Endothelial cell of umbilical vein (primary cell): Measurements from ENCODE around the gene LARP1B. TPM values are rescaled to one million over a fixed set of nuclear protein-coding genes. Genes with fewer than 3 reads are reported as not detected.
"Not testable (repeated sequence)": the region's sequence is repeated elsewhere in the genome, so short reads cannot be mapped to it uniquely, and the experiment has no call there.

ENCODE experiments used
- BruUV-seq: library from RNA; stranded (reverse); fragments of 400-500 nt; replicated peaks from 2 replicates; lab custom pipeline; 2021; lab: Mats Ljungman, UMichigan
- CTCF ChIA-PET: fragments of 300-600, 350-600 bp; sonication (Branson Sonifier 250); formaldehyde crosslinking; loops from one replicate; lab custom pipeline; 2021; ENCODE audit warnings: antibody characterized with exemption, inconsistent platforms; lab: Charles Lee
- POLR2A ChIA-PET: fragments of 300-600, 350-600 bp; sonication (Branson Sonifier 250); formaldehyde crosslinking; loops from one replicate; lab custom pipeline; 2021; ENCODE audit warnings: antibody characterized with exemption, inconsistent platforms; lab: Charles Lee
- DNase-seq: peaks from one replicate; pipeline ENCODE4 v3.0.0-alpha.2; 2011; ENCODE audit warnings: low read depth, low spot score
- FAIRE-seq: peaks from 2 replicates; lab custom pipeline; 2011; peaks lifted over from hg19 to GRCh38; lab: Jason Lieb, UNC
- H2AFZ ChIP-seq: 2 replicates; pipeline ENCODE4 v1.6.0; 2012; ENCODE audit warnings: low read depth, low read length, control low read depth, inconsistent platforms
- H3K27ac ChIP-seq: 2 replicates; pipeline ENCODE4 v1.5.1; 2011; ENCODE audit warnings: low read depth, mild to moderate bottlenecking, control low read depth, low read length, moderate library complexity; ENCODE audit not compliant: insufficient read depth
- H3K27me3 ChIP-seq, 2 experiments: 2 replicates each; pipeline versions ENCODE4 v1.6.0 to v1.6.1; 2011; ENCODE audit warnings: low read length in 2 of 2, mixed read lengths in 1 of 2; ENCODE audit not compliant: control insufficient read depth in 2 of 2, insufficient read depth in 2 of 2
- H3K36me3 ChIP-seq, 2 experiments: 2 replicates in 1 of 2; 3 replicates in 1 of 2; pipeline ENCODE4 v1.5.1; 2011; ENCODE audit warnings: low read length in 2 of 2, mild to moderate bottlenecking in 1 of 2, moderate library complexity in 1 of 2; ENCODE audit not compliant: control insufficient read depth in 2 of 2, insufficient read depth in 2 of 2; ENCODE audit errors: extremely low read depth in 1 of 2
- H3K4me1 ChIP-seq: 3 replicates; pipeline ENCODE4 v1.5.1; 2011; ENCODE audit warnings: mild to moderate bottlenecking, low read length; ENCODE audit not compliant: control insufficient read depth, insufficient read depth; ENCODE audit errors: extremely low read depth
- H3K4me2 ChIP-seq: 2 replicates; pipeline ENCODE4 v1.6.1; 2011; ENCODE audit warnings: low read length, control low read depth, mixed read lengths; ENCODE audit not compliant: insufficient read depth
- H3K4me3 ChIP-seq, 3 experiments: fragments of 200-600 bp in 1 of 3; sonication (generic), shearing (Covaris generic) in 1 of 3; replicated peaks in 1 of 3; 2 replicates each; pipeline ENCODE4 v1.5.1; 2011 to 2016; ENCODE audit warnings: control low read depth in 3 of 3, low read length in 3 of 3, mild to moderate bottlenecking in 2 of 3, inconsistent platforms in 1 of 3, low read depth in 1 of 3, moderate library complexity in 1 of 3; ENCODE audit not compliant: insufficient read depth in 1 of 3
- H3K79me2 ChIP-seq: 2 replicates; pipeline ENCODE4 v1.6.0; 2012; ENCODE audit warnings: low read length, inconsistent platforms; ENCODE audit not compliant: control insufficient read depth, insufficient read depth
- H3K9ac ChIP-seq: replicated peaks from 2 replicates; pipeline ENCODE3; 2011; ENCODE audit warnings: low read length, control low read depth; ENCODE audit not compliant: insufficient read depth; ENCODE audit errors: extremely low read depth
- H3K9me1 ChIP-seq: replicated peaks from 3 replicates; pipeline ENCODE4 v1.6.0; 2011; ENCODE audit warnings: mild to moderate bottlenecking, low read length; ENCODE audit not compliant: control insufficient read depth, insufficient read depth; ENCODE audit errors: extremely low read depth
- H3K9me3 ChIP-seq: replicated peaks from 2 replicates; pipeline ENCODE4 v1.5.1; 2012; ENCODE audit warnings: low read length, inconsistent platforms; ENCODE audit not compliant: control insufficient read depth, insufficient read depth
- H4K20me1 ChIP-seq: replicated peaks from 2 replicates; pipeline ENCODE3; 2011; ENCODE audit warnings: mild to moderate bottlenecking, low read length; ENCODE audit not compliant: control insufficient read depth, insufficient read depth; ENCODE audit errors: extremely low read depth
- CTCF ChIP-seq, 2 donors: IDR thresholded peaks; 1 replicate in 1 of 2; 2 replicates in 1 of 2; pipeline ENCODE4 v1.5.1; 2011; ENCODE audit warnings: low read length in 2 of 2, mild to moderate bottlenecking in 2 of 2, moderate library complexity in 2 of 2, control low read depth in 1 of 2, inconsistent platforms in 1 of 2, low read depth in 1 of 2; ENCODE audit not compliant: insufficient read depth in 1 of 2; ENCODE audit errors: extremely low read depth in 1 of 2
- EZH2 ChIP-seq: IDR thresholded peaks from 2 replicates; pipeline ENCODE4 v1.6.1; 2012; ENCODE audit warnings: borderline replicate concordance, low read depth, mild to moderate bottlenecking, moderate library complexity, low read length, inconsistent platforms; ENCODE audit not compliant: severe bottlenecking
- FOS ChIP-seq: IDR thresholded peaks from 2 replicates; pipeline ENCODE4 v1.6.1; 2011; ENCODE audit warnings: mild to moderate bottlenecking, low read length, moderate library complexity, borderline replicate concordance; ENCODE audit not compliant: insufficient read depth
- GATA2 ChIP-seq: IDR thresholded peaks from 2 replicates; pipeline ENCODE4 v1.7.0; 2011; ENCODE audit warnings: low read depth, mild to moderate bottlenecking, moderate library complexity, mixed read lengths, low read length; ENCODE audit not compliant: insufficient read length, insufficient read depth
- JUN ChIP-seq: IDR thresholded peaks from 2 replicates; pipeline ENCODE4 v1.6.1; 2011; ENCODE audit warnings: borderline replicate concordance, low read depth; ENCODE audit not compliant: insufficient read length, insufficient read depth
- MAX ChIP-seq: IDR thresholded peaks from 2 replicates; pipeline ENCODE4 v1.6.1; 2011; ENCODE audit not compliant: insufficient read depth, insufficient read length
- MYC ChIP-seq: IDR thresholded peaks from one replicate; pipeline ENCODE4 v1.6.1; 2011; ENCODE audit warnings: mild to moderate bottlenecking, low read depth, low read length
- POLR2A ChIP-seq: IDR thresholded peaks from 2 replicates; pipeline ENCODE4 v1.6.1; 2012; ENCODE audit warnings: low read depth, mild to moderate bottlenecking, control low read depth, low read length
- POLR2AphosphoS5 ChIP-seq: IDR thresholded peaks from 2 replicates; pipeline ENCODE4 v1.6.1; 2012; ENCODE audit warnings: low read depth, mild to moderate bottlenecking, control low read depth, low read length, moderate library complexity; ENCODE audit not compliant: insufficient read depth
- dilution Hi-C: fragments of 300-500 bp; cut with MboI; formaldehyde crosslinking; loops from one replicate; pipeline ENCODE4 v1.15.0; 2019; ENCODE audit warnings: low sequenced_read_pairs; ENCODE audit not compliant: extremely low pct_ligation_motif_present
- intact Hi-C: fragments of 100-400 bp; cut with micrococcal nuclease; formaldehyde crosslinking; loops from one replicate; pipeline ENCODE4 v1.10.0; 2022
- polyA plus RNA-seq, 4 experiments: library from polyadenylated mRNA; depleted of rRNA in 3 of 4; stranded (reverse) in 3 of 4; unstranded in 1 of 4; fragments of >200 nt; gene quantifications; 2 replicates each; pipeline versions ENCODE4 v1.2.1 to v1.2.3, GENCODE V29; 2011 to 2012; ENCODE audit warnings: missing spikeins in 1 of 4
- total RNA-seq: library from RNA; stranded (reverse); gene quantifications from 2 replicates; pipeline ENCODE4 v1.2.3, GENCODE V29; 2021

LARP1B gene
- total and polyA plus RNA-seq, 2 donors (not counting 3 experiments of a cell fraction or from before 2014, with no cell fraction given): 7.3 to 28.8 TPM

DNA sequence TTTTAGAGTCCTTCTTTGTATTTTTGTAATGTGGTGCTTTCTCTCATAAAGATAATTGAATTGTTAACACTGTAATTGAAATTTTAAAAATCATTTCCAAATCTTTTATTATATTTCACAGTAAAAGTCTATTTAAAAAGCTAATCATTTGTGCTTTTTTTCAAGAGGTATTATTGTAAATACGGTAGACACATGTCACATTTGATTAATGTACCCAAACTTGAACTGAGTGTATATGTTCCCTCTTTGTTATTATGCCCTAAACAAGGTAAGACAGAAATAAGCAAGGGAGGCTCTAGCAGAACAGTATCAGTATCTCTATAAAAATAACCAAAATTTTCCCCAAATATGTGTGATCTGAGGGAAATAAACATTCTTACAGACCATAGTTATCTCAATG, 21.5 kb upstream of the LARP1B start:
- Histone ChIP-seq H3K27me3 (no peaks in the 10 kb centered on the region), H3K4me3 (no peak overlapping the region), H3K9ac (no peak overlapping the region), H3K36me3 (no peaks in the 10 kb centered on the region), H3K27ac (no peak overlapping the region), H3K4me2 (no peak overlapping the region), H3K79me2 (no peaks in the 10 kb centered on the region), H3K9me3 (no peaks in the 10 kb centered on the region), H3K9me1 (no peaks in the 10 kb centered on the region), H4K20me1 (no peaks in the 10 kb centered on the region), H2AFZ (no peak overlapping the region), H3K4me1 (no peaks in the 10 kb centered on the region)
- ChIA-PET CTCF (interaction anchor here (0.6 kb wide), 1 partner anchor 10 kb away, joined by 3 read pairs; no protein-coding TSS in a partner anchor), POLR2A (no interaction called here)
- no peak for FAIRE-seq
- no TSS peak for BruUV-seq
- TF ChIP-seq MYC (no peak), FOS (no peak), GATA2 (no peak), POLR2AphosphoS5 (no peak), EZH2 (no peak), JUN (no peak), CTCF (IDR thresholded peaks at IDR 0.05; ENCODE audit: extremely low read depth in 1 of 2, insufficient read depth in 1 of 2, low read depth in 1 of 2, low read length in 2 of 2) (no peak), POLR2A (no peak), MAX (no peak)
- no peak for DNase-seq
- intact Hi-C loops: no loop called here
- dilution Hi-C loops: no loop called here

DNA sequence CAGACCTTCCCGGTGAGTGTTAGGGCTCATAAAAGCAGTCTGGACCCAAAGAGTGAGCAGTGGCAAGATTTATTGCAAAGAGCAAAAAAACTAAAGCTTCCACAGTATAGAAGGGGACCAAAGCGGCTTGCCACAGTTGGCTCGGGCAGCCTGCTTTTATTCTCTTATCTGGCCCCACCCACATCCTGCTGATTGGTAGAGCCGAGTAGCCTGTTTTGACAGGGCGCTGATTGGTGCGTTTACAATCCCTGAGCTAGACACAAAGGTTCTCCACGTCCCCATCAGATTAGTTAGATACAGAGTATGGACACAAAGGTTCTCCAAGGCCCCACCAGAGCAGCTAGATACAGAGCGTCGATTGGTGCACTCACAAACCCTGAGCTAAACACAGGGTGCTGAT, 14.1 kb upstream of the LARP1B start:
- H3K27me3 ChIP-seq, H3K4me2 ChIP-seq, POLR2A ChIA-PET, dilution Hi-C loops, BruUV-seq, H3K9me3 ChIP-seq, FAIRE-seq, DNase-seq, CTCF ChIA-PET, H3K27ac ChIP-seq, intact Hi-C loops, H4K20me1 ChIP-seq, H2AFZ ChIP-seq, H3K4me1 ChIP-seq, H3K9me1 ChIP-seq, H3K79me2 ChIP-seq, H3K36me3 ChIP-seq, H3K9ac ChIP-seq, H3K4me3 ChIP-seq: not testable (repeated sequence)

DNA sequence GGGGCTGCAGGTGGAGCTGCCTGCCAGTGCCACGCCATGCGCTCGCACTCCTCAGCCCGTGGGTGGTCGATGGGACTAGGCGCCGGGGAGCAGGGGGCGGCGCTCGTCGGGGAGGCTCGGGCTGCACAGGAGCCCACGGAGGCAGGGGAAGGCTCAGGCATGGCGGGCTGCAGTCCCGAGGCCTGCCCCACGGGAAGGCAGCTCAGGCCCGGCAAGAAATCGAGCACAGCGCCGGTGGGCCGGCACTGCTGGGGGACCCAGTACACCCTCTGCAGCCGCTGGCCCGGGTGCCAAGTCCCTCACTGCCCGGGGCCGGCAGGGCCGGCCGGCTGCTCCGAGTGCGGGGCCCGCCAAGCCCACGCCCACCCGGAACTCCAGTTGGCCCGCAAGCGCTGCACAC, 13.6 kb upstream of the LARP1B start:
- DNase-seq, POLR2A ChIA-PET, BruUV-seq: not testable (repeated sequence)

More for the DNA sequence above, 13.6 kb upstream of the LARP1B start:
- intact Hi-C loops, H3K27me3 ChIP-seq, H3K9ac ChIP-seq, CTCF ChIA-PET, H3K27ac ChIP-seq, H3K4me2 ChIP-seq, H2AFZ ChIP-seq, H3K4me1 ChIP-seq, H4K20me1 ChIP-seq, H3K9me1 ChIP-seq, H3K36me3 ChIP-seq, H3K9me3 ChIP-seq, H3K79me2 ChIP-seq, H3K4me3 ChIP-seq, FAIRE-seq, dilution Hi-C loops: not testable (repeated sequence)
